Measurements from ENCODE around the gene CATSPERB. TPM values are rescaled to one million over a fixed set of nuclear protein-coding genes. Genes with fewer than 3 reads are reported as not detected.

The CATSPERB gene
- total and polyA plus RNA-seq, 10 of the 15 experiments (the other 5 are each of a cell fraction or from before 2014, with no cell fraction given): not detected

DNA sequence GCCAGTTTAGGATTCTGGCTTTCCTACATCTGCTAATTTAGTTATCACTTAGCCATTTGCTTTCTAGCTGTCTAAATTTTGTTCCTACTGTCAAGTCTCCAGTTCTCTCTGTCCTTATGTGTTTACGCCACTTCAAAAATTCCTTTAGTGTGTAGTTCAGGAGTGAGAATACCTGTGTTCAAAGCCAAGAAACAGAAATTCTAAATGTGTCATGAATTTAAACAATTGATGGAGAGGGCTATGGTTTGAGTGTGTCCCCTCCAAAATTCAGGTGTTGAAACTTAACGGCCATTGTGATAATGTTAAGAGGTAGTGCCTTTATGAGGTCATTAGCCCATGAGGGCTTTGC is 11.4 kb upstream of the CATSPERB start:
- no peaks in the 10 kb centered on the region for H4K20me1 ChIP-seq (ENCODE audit: control insufficient read depth, insufficient read depth)
- intact Hi-C loops (cut with micrococcal nuclease; ENCODE audit: unreplicated experiment): no loop called here
- H3K27me3 ChIP-seq (replicated peaks in 1 of 2; ENCODE audit: control insufficient read depth in 2 of 2, insufficient read depth in 2 of 2, low read length in 1 of 2): no peaks in the 10 kb centered on the region
- BruUV-seq (replicated peaks): no TSS peak
- H3K9ac ChIP-seq (ENCODE audit: control insufficient read depth, insufficient read depth, low read length): no peak overlapping the region
- POLR2A ChIA-PET: no interaction called here
- RAD21 ChIA-PET (ENCODE audit: unreplicated experiment): no interaction called here
- 50% methylated on average over 2 of the region's 2 CpGs for WGBS (ENCODE audit: insufficient coverage, insufficient replicate concordance, low lambda C conversion rate, missing lambda C conversion rate)
- no peak overlapping the region for H2AFZ ChIP-seq (ENCODE audit: control insufficient read depth, low read depth, low read length)
- in situ Hi-C loops (cut with MboI): no loop called here
- H3K27ac ChIP-seq (ENCODE audit: control insufficient read depth, insufficient read depth): no peak overlapping the region
- DNase-seq (ENCODE audit: low read depth, low spot score): no peak
- CTCF ChIA-PET: no interaction called here
- no peak overlapping the region for H3K4me2 ChIP-seq (ENCODE audit: control insufficient read depth, insufficient read depth)
- no peaks in the 10 kb centered on the region for H3K4me1 ChIP-seq (ENCODE audit: control insufficient read depth, insufficient read depth, low read length)
- no peak overlapping the region for H3K4me3 ChIP-seq
- TF ChIP-seq NRF1 (conservative IDR thresholded peaks at IDR 0.05; ENCODE audit: low read depth, low read length): no peak
- no peak for TF ChIP-seq NFIC (IDR thresholded peaks at IDR 0.05; ENCODE audit: low read depth, low read length)
- SMC1A ChIA-PET (ENCODE audit: uncharacterized antibody, unreplicated experiment): no interaction called here
- ATAC-seq: no peak
- no peak for FAIRE-seq
- no peaks in the 10 kb centered on the region for H3K36me3 ChIP-seq (ENCODE audit: control insufficient read depth in 2 of 2, insufficient read depth in 2 of 2, low read length in 1 of 2)
- no peaks in the 10 kb centered on the region for H3K79me2 ChIP-seq (ENCODE audit: control insufficient read depth, insufficient read depth, low read length)
- H3K9me3 ChIP-seq (replicated peaks; ENCODE audit: control insufficient read depth, insufficient read depth, low read length): no peaks in the 10 kb centered on the region

- ChIA-PET CTCF (no interaction called here), POLR2A (no interaction called here), SMC1A (ENCODE audit: uncharacterized antibody, unreplicated experiment) (no interaction called here), RAD21 (ENCODE audit: unreplicated experiment) (no interaction called here)
- no peaks in the 10 kb centered on the region for H4K20me1 ChIP-seq (ENCODE audit: control insufficient read depth, insufficient read depth)
- no peaks in the 10 kb centered on the region for H3K27me3 ChIP-seq (replicated peaks in 1 of 2; ENCODE audit: control insufficient read depth in 2 of 2, insufficient read depth in 2 of 2, low read length in 1 of 2)
- H3K9ac ChIP-seq (ENCODE audit: control insufficient read depth, insufficient read depth, low read length): no peak overlapping the region
- H3K36me3 ChIP-seq (ENCODE audit: control insufficient read depth in 2 of 2, insufficient read depth in 2 of 2, low read length in 1 of 2): no peaks in the 10 kb centered on the region
- DNase-seq (ENCODE audit: low read depth, low spot score): no peak
- H2AFZ ChIP-seq (ENCODE audit: control insufficient read depth, low read depth, low read length): no peak overlapping the region
- no peaks in the 10 kb centered on the region for H3K4me1 ChIP-seq (ENCODE audit: control insufficient read depth, insufficient read depth, low read length)
- no peak overlapping the region for H3K4me3 ChIP-seq
- no peak for ATAC-seq
- H3K79me2 ChIP-seq (ENCODE audit: control insufficient read depth, insufficient read depth, low read length): no peaks in the 10 kb centered on the region
- intact Hi-C loops (cut with micrococcal nuclease; ENCODE audit: unreplicated experiment): no loop called here
- FAIRE-seq: no peak
- no peaks in the 10 kb centered on the region for H3K9me3 ChIP-seq (replicated peaks; ENCODE audit: control insufficient read depth, insufficient read depth, low read length)
- no peak overlapping the region for H3K4me2 ChIP-seq (ENCODE audit: control insufficient read depth, insufficient read depth)
- no TSS peak for BruUV-seq (replicated peaks)
- WGBS (ENCODE audit: insufficient coverage, insufficient replicate concordance, low lambda C conversion rate, missing lambda C conversion rate): 73% methylated on average over 1 of the region's 1 CpG
- in situ Hi-C loops (cut with MboI): no loop called here
- no peak overlapping the region for H3K27ac ChIP-seq (ENCODE audit: control insufficient read depth, insufficient read depth)
- TF ChIP-seq SIX5 (IDR thresholded peaks at IDR 0.05; ENCODE audit: low read depth, low read length, severe bottlenecking): no peak
- no peak for TF ChIP-seq ZNF622 (IDR thresholded peaks at IDR 0.05)
- no peak for TF ChIP-seq ZZZ3 (IDR thresholded peaks at IDR 0.05; ENCODE audit: control insufficient read depth, insufficient read length, low read depth)
- no peak for TF ChIP-seq NFYA (IDR thresholded peaks at IDR 0.05; ENCODE audit: borderline replicate concordance, low read depth, low read length)
- TF ChIP-seq, protein P1, sequence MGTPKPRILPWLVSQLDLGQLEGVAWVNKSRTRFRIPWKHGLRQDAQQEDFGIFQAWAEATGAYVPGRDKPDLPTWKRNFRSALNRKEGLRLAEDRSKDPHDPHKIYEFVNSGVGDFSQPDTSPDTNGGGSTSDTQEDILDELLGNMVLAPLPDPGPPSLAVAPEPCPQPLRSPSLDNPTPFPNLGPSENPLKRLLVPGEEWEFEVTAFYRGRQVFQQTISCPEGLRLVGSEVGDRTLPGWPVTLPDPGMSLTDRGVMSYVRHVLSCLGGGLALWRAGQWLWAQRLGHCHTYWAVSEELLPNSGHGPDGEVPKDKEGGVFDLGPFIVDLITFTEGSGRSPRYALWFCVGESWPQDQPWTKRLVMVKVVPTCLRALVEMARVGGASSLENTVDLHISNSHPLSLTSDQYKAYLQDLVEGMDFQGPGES (IDR thresholded peaks at IDR 0.05): no peak
- no peak for TF ChIP-seq NR2F1 (conservative IDR thresholded peaks at IDR 0.05)
- no peak for TF ChIP-seq ZBTB4 (CRISPR knock-in tag; IDR thresholded peaks at IDR 0.05)
- no peak for TF ChIP-seq POU2F2 (IDR thresholded peaks at IDR 0.05; ENCODE audit: borderline replicate concordance, low read depth, low read length)
- TF ChIP-seq LARP7 (IDR thresholded peaks at IDR 0.05): no peak
- no peak for TF ChIP-seq ZNF384 (IDR thresholded peaks at IDR 0.05; ENCODE audit: borderline replicate concordance, low read depth, low read length)
- TF ChIP-seq ZNF207 (IDR thresholded peaks at IDR 0.05; ENCODE audit: borderline replicate concordance): no peak
- no peak for TF ChIP-seq SMARCA5 (IDR thresholded peaks at IDR 0.05)
- TF ChIP-seq GABPA (IDR thresholded peaks at IDR 0.05; ENCODE audit: low read depth): no peak
- no peak for TF ChIP-seq CHD4 (IDR thresholded peaks at IDR 0.05)
These were observed 10.9 kb upstream of the CATSPERB start for GRCh38 chr14:91742621-91743304.

Measured in GM12878 (cell line).